ENCODE data around the gene LITAFD. TPM values are rescaled to one million over a fixed set of nuclear protein-coding genes. Genes with fewer than 3 reads are reported as not detected.

Gene LITAFD
- total and polyA plus RNA-seq, 2 donors, result not detected

GRCh38 chr16:8919089-8919933 lies 37.2 kb downstream of the LITAFD start:
- Histone ChIP-seq H3K4me3 (ENCODE audit: low read depth, low read length) (no peak overlapping the region), H3K36me3 (ENCODE audit: insufficient read depth) (peaks cover 5% of the 10 kb centered on the region), H3K27ac (ENCODE audit: low read depth) (no peak overlapping the region), H3K4me1 (ENCODE audit: insufficient read depth) (no peaks in the 10 kb centered on the region)
- WGBS, result 86% methylated on average over 18 of the region's 18 CpGs
- no peak for DNase-seq (ENCODE audit: extremely low spot score)

GRCh38 chr16:8919934-8920462 lies 37.8 kb downstream of the LITAFD start:
- H3K27ac ChIP-seq (ENCODE audit: low read depth), result no peak overlapping the region
- 89% methylated on average over 11 of the region's 11 CpGs for WGBS
- peaks cover 5% of the 10 kb centered on the region for H3K36me3 ChIP-seq (ENCODE audit: insufficient read depth)

GRCh38 chr16:8920645-8921346 lies 38.6 kb downstream of the LITAFD start:
- H3K4me1 ChIP-seq (ENCODE audit: insufficient read depth), result no peaks in the 10 kb centered on the region
- H3K27ac ChIP-seq (ENCODE audit: low read depth), result no peak overlapping the region
- no peak for DNase-seq (ENCODE audit: extremely low spot score)
- WGBS, result 83% methylated on average over 6 of the region's 6 CpGs
- H3K36me3 ChIP-seq (ENCODE audit: insufficient read depth), result peaks cover 5% of the 10 kb centered on the region
- H3K4me3 ChIP-seq (ENCODE audit: low read depth, low read length), result no peak overlapping the region

More at GRCh38 chr16:8919934-8920462, 37.8 kb downstream of the LITAFD start:
- H3K4me3 ChIP-seq (ENCODE audit: low read depth, low read length), result no peak overlapping the region
- DNase-seq (ENCODE audit: extremely low spot score), result no peak
- no peaks in the 10 kb centered on the region for H3K4me1 ChIP-seq (ENCODE audit: insufficient read depth)

GRCh38 chr16:8921347-8921984 lies 39.3 kb downstream of the LITAFD start:
- WGBS, result 92% methylated on average over 10 of the region's 10 CpGs

GRCh38 chr16:8923199-8923598 lies 41.0 kb downstream of the LITAFD start:
- Histone ChIP-seq H3K4me3 (ENCODE audit: low read depth, low read length) (no peak overlapping the region), H3K27ac (ENCODE audit: low read depth) (no peak overlapping the region), H3K4me1 (ENCODE audit: insufficient read depth) (no peaks in the 10 kb centered on the region), H3K36me3 (ENCODE audit: insufficient read depth) (peaks cover 2% of the 10 kb centered on the region)
- DNase-seq (ENCODE audit: extremely low spot score), result no peak
- WGBS, result 84% methylated on average over 11 of the region's 11 CpGs

More at GRCh38 chr16:8921347-8921984, 39.3 kb downstream of the LITAFD start:
- H3K36me3 ChIP-seq (ENCODE audit: insufficient read depth), result peaks cover 2% of the 10 kb centered on the region
- DNase-seq (ENCODE audit: extremely low spot score), result no peak
- H3K4me1 ChIP-seq (ENCODE audit: insufficient read depth), result no peaks in the 10 kb centered on the region
- H3K4me3 ChIP-seq (ENCODE audit: low read depth, low read length), result no peak overlapping the region
- no peak overlapping the region for H3K27ac ChIP-seq (ENCODE audit: low read depth)

- 82% methylated on average over 4 of the region's 4 CpGs for WGBS
- Histone ChIP-seq H3K4me1 (ENCODE audit: insufficient read depth) (no peaks in the 10 kb centered on the region), H3K4me3 (ENCODE audit: low read depth, low read length) (no peak overlapping the region), H3K36me3 (ENCODE audit: insufficient read depth) (peaks cover 2% of the 10 kb centered on the region), H3K27ac (ENCODE audit: low read depth) (no peak overlapping the region)
- DNase-seq (ENCODE audit: extremely low spot score), result no peak
Measured at GRCh38 chr16:8924214-8924613, 42.1 kb downstream of the LITAFD start.

- no peaks in the 10 kb centered on the region for H3K36me3 ChIP-seq (ENCODE audit: insufficient read depth)
- H3K27ac ChIP-seq (ENCODE audit: low read depth), result no peak overlapping the region
- H3K4me3 ChIP-seq (ENCODE audit: low read depth, low read length), result no peak overlapping the region
- H3K4me1 ChIP-seq (ENCODE audit: insufficient read depth), result no peaks in the 10 kb centered on the region
- no peak for DNase-seq (ENCODE audit: extremely low spot score)
- WGBS, result 95% methylated on average over 7 of the region's 7 CpGs
Measured at GRCh38 chr16:8925455-8925854, 43.3 kb downstream of the LITAFD start.

- no peak for DNase-seq (ENCODE audit: extremely low spot score)
- Histone ChIP-seq H3K36me3 (ENCODE audit: insufficient read depth) (no peaks in the 10 kb centered on the region), H3K4me3 (ENCODE audit: low read depth, low read length) (no peak overlapping the region), H3K4me1 (ENCODE audit: insufficient read depth) (no peaks in the 10 kb centered on the region), H3K27ac (ENCODE audit: low read depth) (no peak overlapping the region)
- WGBS, result 97% methylated on average over 11 of the region's 11 CpGs
Measured at GRCh38 chr16:8926827-8927226, 44.7 kb downstream of the LITAFD start.

- H3K27ac ChIP-seq (ENCODE audit: low read depth), result no peak overlapping the region
- 80% methylated on average over 10 of the region's 10 CpGs for WGBS
- H3K4me3 ChIP-seq (ENCODE audit: low read depth, low read length), result no peak overlapping the region
- DNase-seq (ENCODE audit: extremely low spot score), result no peak
- no peaks in the 10 kb centered on the region for H3K4me1 ChIP-seq (ENCODE audit: insufficient read depth)
- no peaks in the 10 kb centered on the region for H3K36me3 ChIP-seq (ENCODE audit: insufficient read depth)
Measured at GRCh38 chr16:8928467-8928957, 46.4 kb downstream of the LITAFD start.

GRCh38 chr16:8929086-8929748 lies 47.1 kb downstream of the LITAFD start:
- H3K4me1 ChIP-seq (ENCODE audit: insufficient read depth), result no peaks in the 10 kb centered on the region
- no peak for DNase-seq (ENCODE audit: extremely low spot score)
- no peaks in the 10 kb centered on the region for H3K36me3 ChIP-seq (ENCODE audit: insufficient read depth)
- no peak overlapping the region for H3K27ac ChIP-seq (ENCODE audit: low read depth)
- H3K4me3 ChIP-seq (ENCODE audit: low read depth, low read length), result no peak overlapping the region
- 93% methylated on average over 17 of the region's 17 CpGs for WGBS

GRCh38 chr16:8931859-8932258 lies 49.7 kb downstream of the LITAFD start:
- Histone ChIP-seq H3K4me1 (ENCODE audit: insufficient read depth) (no peaks in the 10 kb centered on the region), H3K4me3 (ENCODE audit: low read depth, low read length) (no peak overlapping the region), H3K27ac (ENCODE audit: low read depth) (no peak overlapping the region), H3K36me3 (ENCODE audit: insufficient read depth) (no peaks in the 10 kb centered on the region)
- DNase-seq (ENCODE audit: extremely low spot score), result no peak
- WGBS, result 31% methylated on average over 6 of the region's 6 CpGs

GRCh38 chr16:8934601-8935000 lies 52.5 kb downstream of the LITAFD start:
- Histone ChIP-seq H3K27ac (ENCODE audit: low read depth) (no peak overlapping the region), H3K36me3 (ENCODE audit: insufficient read depth) (no peaks in the 10 kb centered on the region), H3K4me1 (ENCODE audit: insufficient read depth) (peaks cover 2% of the 10 kb centered on the region), H3K4me3 (ENCODE audit: low read depth, low read length) (no peak overlapping the region)
- no peak for DNase-seq (ENCODE audit: extremely low spot score)
- WGBS, result 84% methylated on average over 6 of the region's 6 CpGs

Data from urinary bladder (tissue), 4 donors.